Ecto neural progenitor cell (in vitro differentiated cells): ENCODE results near the gene DPEP3.
"Not testable (repeated sequence)": the region's sequence is repeated elsewhere in the genome, so short reads cannot be mapped to it uniquely, and the experiment has no call there.

ENCODE experiments used
- DNase-seq: peaks from one replicate; pipeline ENCODE4 v3.0.0-alpha.2; 2018; ENCODE audit warnings: low spot score

DPEP3 gene

DNA sequence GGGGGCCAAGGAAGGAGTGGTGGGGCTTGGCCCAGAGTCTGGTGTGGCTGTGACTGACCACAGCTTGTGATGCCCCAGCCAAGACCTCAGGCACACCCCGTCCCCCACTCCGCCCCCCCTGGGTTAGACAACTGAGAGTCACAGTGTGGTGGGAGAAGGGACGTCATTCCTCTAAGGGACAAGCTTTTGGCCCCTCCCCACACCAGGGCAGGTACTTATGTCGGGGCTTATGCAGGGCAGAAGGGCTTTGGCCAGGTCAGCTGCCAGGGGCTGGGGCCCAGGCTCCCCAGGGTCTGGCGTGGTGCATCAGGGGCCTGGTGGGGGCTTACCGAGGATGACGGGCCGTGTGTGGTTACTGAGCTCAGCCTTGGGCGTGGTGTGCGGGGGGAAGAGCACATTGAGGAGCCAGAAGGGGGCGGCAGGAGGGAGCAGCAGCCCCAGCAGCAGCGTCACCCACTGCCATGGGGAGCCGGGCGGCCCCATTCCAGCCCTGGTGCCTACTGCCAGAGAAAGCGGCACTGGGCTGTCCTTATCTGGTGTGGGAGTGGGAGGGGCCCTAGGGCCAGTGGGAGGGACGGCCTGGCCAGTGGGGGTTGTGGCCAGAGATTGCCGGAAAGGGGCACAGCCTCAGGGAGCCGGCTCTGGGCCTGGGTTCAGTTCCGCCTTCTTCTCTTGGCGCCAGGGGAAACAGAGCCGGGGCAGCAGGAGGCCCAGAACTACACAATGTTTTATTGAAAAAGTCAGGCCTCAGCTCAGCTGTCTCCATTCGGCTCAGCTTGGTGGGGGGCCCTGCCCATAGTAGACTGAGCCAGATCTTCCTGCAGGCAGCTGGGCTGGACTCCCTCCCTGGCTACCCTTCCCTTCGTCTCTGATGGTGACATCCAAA lies 36.4 kb downstream of the DPEP3 start, which contains the start of gene LCAT:
LCAT (minus strand) TSS at position 502 of the 886 bp plus-strand sequence; CDS start at position 483, 19 bp downstream.
- no peak for DNase-seq

DNA sequence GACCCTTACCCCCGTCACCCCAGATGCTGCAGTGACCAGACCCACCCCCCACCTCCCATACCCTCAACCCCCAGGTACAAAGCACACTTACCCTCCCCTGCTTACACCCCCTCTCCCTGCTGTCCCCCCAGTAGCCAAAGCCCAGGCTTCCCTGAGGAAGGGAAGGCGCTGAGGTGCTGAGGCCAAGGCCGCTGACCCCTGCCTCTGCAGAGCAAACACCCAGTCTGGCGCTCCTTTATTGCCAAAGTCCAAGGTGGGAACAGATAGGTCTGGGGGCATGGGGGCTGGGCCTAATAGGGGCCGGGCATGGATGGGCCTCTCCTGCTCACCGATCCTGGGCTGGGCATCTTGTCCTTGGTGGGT lies 37.1 kb downstream of the DPEP3 start:
- no peak for DNase-seq

DNA sequence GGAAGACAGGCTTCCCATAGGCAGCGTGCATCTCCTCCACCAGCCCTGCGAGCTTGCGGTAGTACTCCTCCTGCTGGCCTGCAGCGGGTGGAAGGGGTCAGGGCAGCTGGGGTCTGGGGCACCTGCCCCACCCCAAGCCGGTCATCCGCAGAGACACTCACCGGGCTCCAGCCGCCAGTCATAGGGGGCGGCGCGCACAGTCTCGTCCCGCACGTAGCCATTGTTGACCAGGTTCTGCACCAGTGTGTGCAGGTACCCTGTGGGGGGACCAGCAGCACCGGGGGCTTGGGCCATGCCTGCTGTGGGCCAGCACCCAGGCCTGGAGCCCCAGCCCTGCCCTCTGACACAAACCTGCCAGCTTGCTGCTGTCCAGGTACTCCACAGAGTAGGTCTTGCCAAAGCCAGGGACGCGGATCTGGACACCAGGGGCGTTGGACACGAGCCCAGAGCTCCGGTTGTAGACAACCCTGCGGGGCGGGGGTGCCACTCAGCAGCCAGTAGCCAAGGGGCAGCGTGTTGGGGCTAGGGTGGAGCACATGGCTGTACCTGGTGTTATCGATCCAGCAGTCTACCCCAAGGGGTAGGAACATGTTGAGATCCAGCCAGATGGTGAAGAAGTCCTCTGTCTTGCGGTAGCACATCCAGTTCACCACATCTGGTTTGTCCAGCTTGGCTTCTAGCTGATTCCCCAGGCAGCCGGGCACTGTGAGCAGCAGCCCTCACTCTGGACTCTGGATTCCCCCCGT lies 37.6 kb downstream of the DPEP3 start:
- no peak for DNase-seq

DNA sequence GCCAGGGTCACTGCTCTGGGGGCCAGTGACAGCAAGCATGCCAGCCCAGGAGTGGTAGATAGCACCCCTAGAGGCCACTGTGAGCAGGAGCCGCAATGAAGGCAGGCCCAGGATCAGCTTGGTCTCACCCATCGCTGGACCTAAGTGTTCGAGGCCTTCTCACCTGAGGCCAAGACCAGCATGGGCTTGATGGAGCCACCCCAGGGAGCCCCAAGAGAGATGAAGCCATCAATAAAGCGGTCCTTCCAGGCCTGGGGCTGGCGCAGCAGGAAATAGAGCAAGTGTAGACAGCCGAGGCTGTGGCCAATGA lies 38.1 kb downstream of the DPEP3 start:
- DNase-seq = peak; percentile 72

DNA sequence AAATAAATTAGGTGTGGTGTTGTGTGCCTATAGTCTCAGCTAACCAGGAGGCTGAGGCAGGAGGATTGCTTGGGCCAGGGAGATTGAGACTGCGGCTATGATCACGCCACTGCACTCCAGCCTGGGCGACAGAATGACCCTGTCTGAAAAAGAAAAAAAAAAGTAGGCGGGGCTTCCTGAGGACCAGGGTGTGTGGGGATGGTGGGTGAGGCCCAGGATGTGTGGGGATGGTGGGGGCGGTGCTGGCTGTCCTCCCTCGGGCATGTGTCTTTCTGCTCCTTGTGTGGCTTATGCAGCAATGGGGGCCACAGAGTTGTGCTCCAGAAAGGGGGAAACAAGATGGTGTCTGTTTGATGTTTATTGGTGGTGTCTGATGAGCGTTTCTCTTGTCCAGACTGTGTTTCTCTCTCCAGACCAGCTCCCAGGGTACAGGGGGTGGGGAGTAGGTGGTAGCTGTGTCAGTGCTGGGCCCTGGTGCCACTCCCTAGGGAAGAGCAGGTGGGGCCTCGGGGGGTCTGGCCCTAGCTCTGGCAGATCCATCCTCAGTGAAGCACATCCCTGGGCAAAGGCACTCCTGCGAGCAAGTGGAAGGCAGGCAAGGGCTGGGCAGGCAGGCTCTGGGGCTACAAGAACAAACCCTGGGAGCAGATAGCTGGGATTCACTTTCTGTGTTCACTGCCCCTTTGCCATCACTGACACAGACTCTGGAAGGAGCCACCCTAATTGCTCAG lies 38.7 kb downstream of the DPEP3 start:
- DNase-seq = no peak

DNA sequence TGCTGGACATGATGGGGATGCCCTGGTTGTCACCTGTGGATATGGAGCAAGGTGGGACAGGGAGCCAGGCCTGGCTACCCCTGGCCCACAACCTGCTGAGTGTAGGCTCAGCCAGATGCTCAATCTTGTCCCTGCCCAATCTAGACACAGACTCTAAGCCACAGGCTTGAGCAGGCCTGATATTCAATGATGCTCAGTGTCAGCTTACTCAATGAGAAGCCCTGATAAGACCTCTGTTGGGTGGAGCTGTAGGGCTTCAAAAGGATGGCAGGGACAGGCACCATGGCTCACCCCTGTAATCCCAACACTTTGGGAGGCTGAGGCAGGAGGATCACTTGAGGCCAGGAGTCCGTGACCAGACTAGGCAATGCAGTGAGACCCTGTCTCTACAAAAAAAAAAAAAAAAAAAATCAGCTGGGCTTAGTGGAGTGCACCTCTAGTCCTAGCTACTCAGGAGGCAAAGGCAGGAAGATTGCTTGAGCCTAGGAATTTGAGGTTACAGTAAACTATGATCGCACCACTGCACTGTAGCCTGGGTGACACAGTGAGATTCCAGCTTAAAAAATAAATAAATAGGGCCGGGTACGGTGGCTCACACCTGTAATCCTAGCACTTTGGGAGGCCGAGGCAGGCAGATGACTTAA lies 39.7 kb downstream of the DPEP3 start:
- DNase-seq = no peak

DNA sequence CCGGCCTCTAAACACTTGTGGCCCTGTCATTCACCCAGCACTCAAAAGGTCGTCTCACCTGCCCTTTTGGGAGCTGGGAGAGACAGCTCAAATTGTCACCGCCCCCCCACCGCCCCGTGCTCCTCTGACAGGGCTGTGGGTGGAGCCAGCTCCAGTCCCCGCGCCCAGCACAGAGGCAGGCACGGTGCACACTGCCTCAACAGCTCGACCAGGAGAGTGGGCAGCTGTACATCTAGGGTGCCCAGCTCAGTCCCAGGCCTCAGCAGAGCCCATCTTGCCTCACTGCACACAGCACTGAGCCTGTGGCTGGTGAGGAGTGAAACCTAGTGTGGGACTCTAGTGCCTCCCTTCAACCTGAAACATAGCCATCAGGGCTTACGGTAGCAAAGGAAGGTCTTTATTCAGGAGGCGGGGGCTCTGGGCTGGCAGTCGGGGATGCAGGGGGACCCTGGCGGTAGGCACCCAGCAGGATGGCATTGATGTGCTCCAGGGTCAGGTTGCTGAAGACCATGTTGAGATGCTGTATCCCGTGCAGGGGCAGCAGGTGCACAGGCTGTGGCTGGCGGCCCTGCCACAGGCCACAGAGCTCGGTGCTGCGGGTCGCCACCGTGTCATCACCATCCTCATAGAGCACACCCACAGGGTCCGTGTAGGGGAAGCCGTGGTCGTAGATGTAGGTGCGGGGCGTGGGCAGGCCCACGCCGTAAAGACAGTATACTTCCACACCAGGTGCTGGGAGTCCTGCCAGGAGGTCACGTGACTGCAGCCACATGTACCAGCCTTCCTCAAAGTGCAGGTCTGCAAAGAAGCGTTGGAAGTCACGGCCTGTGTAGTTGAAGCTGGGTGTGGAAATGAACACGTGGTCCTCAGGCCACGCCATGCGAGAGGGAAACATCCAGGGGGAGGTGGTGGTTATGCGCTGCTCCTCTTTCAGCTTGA lies 40.5 kb downstream of the DPEP3 start:
- no peak for DNase-seq

DNA sequence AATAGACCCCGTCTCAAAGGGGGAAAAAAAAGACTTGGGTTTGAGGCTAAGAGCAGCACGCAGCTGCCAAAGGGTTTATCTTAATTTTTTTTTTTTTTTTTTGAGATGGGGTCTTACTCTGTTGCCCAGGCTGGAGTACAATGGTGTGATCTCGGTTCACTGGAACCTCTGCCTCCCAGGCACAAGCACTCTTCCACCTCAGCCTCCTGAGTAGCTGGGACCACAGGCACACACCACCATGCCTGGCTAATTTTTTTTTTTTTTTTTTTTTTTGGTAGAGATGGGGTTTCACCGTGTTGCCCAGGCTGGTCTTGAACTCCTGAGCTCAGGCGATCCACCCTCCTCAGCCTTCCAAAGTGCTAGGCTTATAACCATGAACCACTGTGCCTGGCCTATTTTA lies 42.6 kb downstream of the DPEP3 start:
- not testable (repeated sequence) for DNase-seq

DNA sequence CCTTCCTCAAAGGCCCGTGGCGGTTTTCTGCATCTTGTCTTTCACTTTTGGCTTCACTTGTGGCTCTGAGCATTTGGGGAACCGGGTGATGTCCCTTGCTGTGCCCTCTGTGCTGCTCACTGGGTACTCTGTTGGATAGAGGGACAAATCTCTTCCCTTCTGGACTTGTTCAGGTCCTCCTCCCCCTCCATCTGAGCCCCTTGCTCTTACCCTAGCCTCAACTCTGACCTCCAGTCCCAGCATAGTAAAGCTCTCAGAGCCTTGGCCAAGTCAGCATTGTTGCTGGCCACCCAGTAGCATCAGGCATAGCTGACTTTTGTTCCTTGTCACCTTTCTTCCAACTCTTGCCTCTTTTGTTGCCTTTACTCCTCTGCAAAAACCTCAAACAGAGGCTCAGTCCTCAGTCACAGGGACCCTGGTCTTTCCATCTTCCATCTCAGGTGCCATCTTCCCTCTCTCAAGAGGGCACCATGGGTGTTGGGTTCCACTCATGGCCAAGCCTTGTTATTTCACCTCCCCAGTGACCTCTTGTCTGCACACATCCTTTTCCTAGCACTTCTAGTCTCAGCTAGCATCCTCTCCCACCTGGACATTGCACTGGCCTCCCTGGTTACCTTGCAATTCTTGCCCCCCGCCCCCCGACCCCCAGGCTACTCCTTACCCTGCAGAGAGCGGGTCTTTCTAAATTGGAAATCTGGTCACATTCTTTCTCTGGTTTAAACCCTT lies 43.3 kb downstream of the DPEP3 start:
- DNase-seq = no peak

DNA sequence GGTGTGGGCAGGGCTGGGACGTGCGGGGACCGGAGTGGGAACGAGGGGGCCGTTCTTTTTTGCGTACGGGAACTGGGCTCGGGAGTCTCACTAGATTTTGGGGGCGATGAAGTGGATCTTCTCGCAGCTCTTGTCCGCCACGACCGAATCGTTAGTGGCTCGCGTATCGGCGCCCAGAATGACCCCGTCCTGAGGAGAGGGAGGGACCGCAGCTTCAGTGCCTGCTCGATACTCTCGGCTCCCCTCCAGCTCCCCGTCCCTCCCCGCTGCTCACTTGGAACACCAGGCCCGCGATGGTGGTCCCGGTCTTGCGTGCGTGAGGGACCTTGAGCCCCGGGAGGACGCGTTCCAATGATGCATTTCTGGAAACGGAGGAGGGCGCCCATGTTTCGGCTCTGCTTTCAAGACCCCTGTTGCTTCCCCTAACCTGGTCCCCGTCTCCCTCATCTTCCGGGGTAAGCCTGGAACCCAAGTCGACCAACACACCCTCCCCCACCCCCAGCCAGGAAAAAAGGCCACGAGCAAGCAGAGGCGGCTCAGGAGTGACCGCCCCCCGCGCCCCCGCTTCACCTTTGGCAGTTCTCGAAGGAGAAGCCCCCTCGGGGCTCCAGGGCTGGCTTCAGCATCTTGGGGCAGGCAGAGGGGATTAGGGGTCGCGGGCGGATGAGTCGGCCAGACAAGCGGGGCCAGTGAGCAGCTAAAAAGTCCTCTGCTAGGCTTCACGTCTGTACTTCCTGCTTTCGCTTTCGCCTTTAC lies 44.0 kb downstream of the DPEP3 start, which contains the start of gene PSMB10:
PSMB10 (minus strand) TSS at position 727 of the 756 bp plus-strand sequence; CDS start at position 626, 101 bp downstream.
- DNase-seq = peak; percentile 67

DNA sequence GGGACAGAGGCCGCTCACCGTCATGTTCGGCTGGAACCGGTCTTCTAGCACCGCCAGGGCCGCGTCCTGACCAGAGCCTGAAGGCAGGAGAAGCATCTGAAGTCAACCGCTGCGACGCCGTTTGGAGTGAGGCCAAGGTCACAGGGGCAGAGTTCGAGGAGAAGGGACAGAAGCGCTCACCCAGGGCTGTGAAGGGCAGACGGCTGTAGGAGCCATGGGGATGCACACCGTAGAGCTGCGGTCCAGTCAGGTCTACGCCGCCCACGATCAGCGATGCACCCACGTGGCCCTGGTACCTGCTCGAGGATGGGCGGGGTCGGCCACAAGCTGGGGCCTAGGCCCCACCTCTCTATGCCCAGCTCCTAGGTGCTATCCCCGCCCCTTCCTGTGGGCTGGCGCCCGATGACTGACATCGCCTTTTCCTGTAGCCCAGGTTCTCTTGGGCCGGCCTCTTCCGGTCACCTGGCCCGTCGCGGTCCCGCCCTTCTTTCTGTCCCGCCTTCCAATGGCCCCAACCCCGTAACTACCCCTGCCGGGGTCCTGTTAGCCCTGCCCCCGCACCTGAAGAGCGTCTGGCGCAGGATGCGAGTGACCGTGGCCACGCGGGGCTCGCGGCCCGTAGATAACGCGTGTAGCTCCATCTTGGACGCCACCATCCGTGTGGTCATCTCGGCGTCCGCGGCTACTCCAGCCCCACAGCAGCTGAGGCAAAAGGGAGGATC lies 44.7 kb downstream of the DPEP3 start:
- DNase-seq = peak; percentile 92

DNA sequence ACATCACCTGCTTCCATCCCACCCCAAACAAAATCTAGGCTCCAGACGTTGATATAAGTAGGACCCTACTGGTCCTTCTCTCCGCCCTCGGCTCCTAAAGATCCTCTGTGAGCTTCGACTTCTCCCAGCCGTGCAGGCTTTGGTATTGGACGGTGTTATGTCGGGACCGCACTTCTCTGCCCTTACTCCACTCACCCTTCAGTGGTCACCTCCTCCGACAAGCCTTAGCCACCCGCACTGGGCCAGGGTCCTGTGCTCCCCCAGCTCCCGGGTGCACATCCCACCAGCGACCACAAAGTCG lies 45.2 kb downstream of the DPEP3 start:
- DNase-seq = no peak

DNA sequence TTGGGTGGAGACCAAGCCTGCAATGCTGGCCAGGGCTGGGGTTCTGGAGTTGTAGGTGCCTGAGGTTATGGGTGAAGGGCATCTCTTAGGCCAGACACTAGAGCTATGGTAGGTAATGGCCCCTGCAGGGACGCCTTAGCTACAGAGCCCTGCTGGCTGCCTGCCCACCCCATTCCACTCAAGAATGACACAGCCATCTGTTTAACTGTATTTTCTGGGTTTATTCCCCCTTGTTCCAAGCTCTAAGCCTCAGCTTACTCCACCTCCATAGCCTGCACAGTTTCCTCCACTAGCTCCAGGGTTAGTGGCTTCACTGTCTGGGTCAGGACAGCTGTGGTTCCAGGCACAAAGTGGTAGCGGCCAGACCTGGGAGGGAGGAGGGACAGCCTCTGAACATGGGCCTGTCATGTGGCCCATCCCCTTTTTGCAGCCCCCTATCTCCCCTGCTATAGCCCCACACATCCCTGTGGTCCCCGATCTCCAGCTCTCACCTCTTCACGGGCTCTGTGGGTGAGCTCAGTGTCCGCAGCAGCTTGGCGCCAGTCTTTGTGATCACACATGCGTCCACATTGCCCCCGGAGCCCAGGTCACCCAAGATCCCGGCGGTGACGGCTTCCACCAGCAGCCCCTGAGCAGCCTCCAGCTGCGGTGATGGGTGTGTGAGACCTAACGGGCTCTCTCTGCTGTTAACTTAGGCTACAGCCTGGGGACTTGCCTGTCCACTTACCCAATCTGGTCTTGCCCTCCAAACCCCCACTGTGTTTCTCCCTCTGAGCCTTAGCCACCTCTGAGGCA lies 45.8 kb downstream of the DPEP3 start:
- DNase-seq = no peak

DNA sequence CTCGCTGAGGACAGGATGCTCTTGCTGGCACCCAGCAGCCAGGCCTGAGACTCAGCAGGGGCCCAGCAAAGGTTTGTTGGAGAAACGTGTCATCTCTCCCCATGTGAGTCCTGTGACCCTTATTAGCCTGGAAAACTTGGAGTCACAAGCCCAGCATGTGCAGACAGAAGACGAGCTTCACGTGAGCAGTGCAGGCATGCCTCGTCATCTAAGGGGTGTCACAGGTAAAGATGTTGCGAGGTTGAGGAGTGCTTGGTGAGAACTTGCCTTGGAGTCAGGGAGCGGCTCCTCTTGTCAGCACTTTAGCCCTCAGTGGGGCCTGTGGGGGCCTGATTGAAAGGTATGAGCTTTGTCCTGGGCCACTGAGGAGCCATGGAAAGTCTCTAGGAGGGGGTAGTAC lies 46.5 kb downstream of the DPEP3 start:
- no peak for DNase-seq

DNA sequence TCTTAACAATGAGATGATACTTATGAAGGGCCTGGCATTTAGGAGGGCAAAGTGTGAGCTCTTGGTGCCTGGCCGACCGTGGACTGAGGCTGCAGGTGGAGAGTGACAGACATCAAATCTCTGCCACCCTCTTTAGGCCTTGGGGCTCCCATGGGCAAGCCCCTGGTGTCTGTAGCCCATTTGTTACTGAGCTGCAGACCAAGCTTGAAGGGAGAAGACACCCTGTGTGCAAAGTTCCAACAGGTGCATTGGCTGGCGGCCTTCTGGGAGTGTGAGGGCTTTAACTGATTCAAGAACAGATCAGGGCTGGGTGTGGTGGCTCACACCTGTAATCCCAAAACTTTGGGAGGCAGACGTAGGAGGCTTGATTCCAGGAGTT lies 47.8 kb downstream of the DPEP3 start:
- DNase-seq = no peak

DNA sequence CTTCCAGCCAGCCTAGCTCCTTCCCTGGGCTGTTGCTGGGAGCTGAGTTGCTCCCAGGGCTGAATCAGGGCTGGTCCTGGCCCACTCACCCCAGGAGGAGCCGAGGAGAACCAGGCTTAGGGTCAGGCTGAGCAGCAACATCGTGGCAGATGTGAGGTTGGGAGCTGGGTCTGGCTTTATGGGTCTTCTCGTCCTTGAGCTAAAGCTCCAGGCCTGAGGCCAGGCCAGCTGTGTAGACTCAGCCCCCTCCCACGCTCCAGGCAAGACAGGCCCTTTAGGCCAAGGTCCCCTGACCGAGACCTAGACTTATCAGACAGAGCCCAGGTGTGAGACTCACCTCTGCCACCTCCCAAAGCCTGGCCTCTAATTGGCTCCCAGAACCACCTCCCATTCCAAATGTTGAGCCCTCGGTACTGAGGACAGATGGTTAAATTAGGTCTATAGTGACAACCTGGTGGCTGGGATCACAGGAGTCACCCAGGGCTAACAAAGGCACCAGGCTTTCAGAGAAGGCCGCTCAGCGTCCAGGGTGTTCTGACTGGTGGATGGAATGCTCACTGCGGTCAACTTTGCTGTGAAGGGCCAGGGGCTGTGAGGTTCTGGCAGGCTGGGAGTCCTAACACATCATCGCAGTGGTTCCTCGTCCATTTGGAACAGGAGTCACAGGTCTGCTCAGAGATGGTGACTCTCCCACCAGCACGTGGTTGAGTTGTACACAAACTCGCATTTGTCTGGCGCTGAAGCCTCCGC lies 48.4 kb downstream of the DPEP3 start, which contains the start of gene CTRL:
CTRL (minus strand) TSS at position 151 of the 750 bp plus-strand sequence; CDS start at position 141, 10 bp downstream.
- DNase-seq = no peak

DNA sequence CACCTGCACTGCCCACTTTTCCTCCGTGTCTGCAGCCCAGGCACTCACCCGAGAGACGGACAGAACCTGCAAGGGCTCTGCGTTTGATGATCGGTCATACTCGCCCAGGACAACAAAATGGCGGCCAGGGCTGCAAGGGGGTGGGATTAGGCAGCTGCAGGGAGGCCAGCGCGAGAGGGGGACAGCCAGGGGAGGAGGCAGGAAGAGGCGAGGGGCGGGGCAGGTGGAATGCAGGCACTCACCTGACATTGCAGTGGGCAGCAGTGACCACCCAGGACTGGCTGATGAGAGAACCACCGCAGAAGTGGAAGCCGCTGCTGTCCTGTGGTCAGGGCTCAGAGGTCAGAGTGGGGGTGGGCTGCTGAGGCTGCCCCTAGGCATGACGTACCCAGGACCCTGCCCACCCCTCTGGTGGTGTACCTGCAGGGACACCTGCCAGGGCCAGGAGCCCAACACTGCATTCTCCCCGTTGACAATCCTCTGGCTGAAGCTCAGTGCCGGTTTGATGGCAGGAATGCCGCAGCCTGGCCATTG lies 49.6 kb downstream of the DPEP3 start:
- DNase-seq = no peak
